Kidney epithelial cell (primary cell): ENCODE results near the gene MPG. TPM values are rescaled to one million over a fixed set of nuclear protein-coding genes. Genes with fewer than 3 reads are reported as not detected.

Experiments
- DNase-seq: peaks from one replicate; pipeline ENCODE4 v3.0.0-alpha.2; 2010; ENCODE audit warnings: low read depth
- H3K27me3 ChIP-seq: 2 replicates; pipeline ENCODE4 v1.6.0; 2011; ENCODE audit warnings: low read length; ENCODE audit not compliant: control insufficient read depth, insufficient read depth
- H3K36me3 ChIP-seq: 2 replicates; pipeline ENCODE4 v1.5.1; 2011; ENCODE audit warnings: low read length; ENCODE audit not compliant: control insufficient read depth, insufficient read depth
- H3K4me3 ChIP-seq: 2 replicates; pipeline ENCODE4 v1.5.1; 2011; ENCODE audit warnings: low read depth, mild to moderate bottlenecking, control low read depth, low read length
- CTCF ChIP-seq: IDR thresholded peaks from 2 replicates; pipeline ENCODE4 v1.5.1; 2011; ENCODE audit warnings: mild to moderate bottlenecking, moderate library complexity, low read length, control low read depth, inconsistent platforms; ENCODE audit not compliant: insufficient read depth, poor library complexity, severe bottlenecking
- total RNA-seq: library from RNA; depleted of rRNA; stranded (reverse); fragments of >200 nt; gene quantifications from 2 replicates; pipeline ENCODE4 v1.2.3, GENCODE V29; 2015

MPG gene
- total RNA-seq, 1 donor from 2014 or later: 130 TPM

GRCh38 chr16:74051-74746 is 3.8 kb upstream of the MPG start:
- H3K36me3 ChIP-seq: no peaks in the 10 kb centered on the region
- DNase-seq: no peak
- TF ChIP-seq CTCF: no peak
- no peaks in the 10 kb centered on the region for H3K27me3 ChIP-seq
- no peak overlapping the region for H3K4me3 ChIP-seq

GRCh38 chr16:74747-75334 is 3.2 kb upstream of the MPG start:
- no peaks in the 10 kb centered on the region for H3K36me3 ChIP-seq
- no peak overlapping the region for H3K4me3 ChIP-seq
- DNase-seq: no peak
- no peaks in the 10 kb centered on the region for H3K27me3 ChIP-seq
- no peak for TF ChIP-seq CTCF

- Histone ChIP-seq H3K4me3 (no peak overlapping the region), H3K27me3 (no peaks in the 10 kb centered on the region), H3K36me3 (no peaks in the 10 kb centered on the region)
- DNase-seq: no peak
- TF ChIP-seq CTCF: peak; percentile 33
These were observed 2.2 kb upstream of the MPG start for GRCh38 chr16:75580-76501.

- H3K4me3 ChIP-seq: peak overlapping the region; percentile 71
- H3K36me3 ChIP-seq: no peaks in the 10 kb centered on the region
- no peaks in the 10 kb centered on the region for H3K27me3 ChIP-seq
- no peak for DNase-seq
- no peak for TF ChIP-seq CTCF
These were observed 1.3 kb upstream of the MPG start for GRCh38 chr16:76535-77272.

GRCh38 chr16:77273-77806 is 685 bp upstream of the MPG start:
- H3K4me3 ChIP-seq: peak overlapping the region; percentile 71
- H3K27me3 ChIP-seq: no peaks in the 10 kb centered on the region
- no peak for DNase-seq
- no peak for TF ChIP-seq CTCF
- no peaks in the 10 kb centered on the region for H3K36me3 ChIP-seq
